Measurements from ENCODE around the gene UBE3B.

Gene UBE3B

DNA sequence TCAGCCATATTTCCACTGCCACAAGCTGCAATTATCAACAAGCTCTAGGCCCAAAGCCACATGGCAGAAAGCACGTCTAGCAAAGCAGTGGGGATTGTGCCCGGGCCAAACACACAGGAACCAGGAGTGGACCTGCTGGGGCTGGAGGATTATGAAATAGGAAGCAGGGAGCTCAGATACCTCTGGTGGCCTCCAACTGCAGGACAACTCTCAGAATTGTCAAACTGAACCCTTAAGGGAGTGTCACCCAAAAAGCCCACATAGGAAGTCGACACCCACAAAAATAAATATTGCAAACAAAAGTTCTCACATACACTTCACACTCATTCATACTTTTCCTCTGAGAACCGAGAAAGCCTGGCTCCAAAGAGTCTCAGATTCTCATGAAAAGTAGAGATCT, 26.5 kb upstream of the UBE3B start:
- TF ChIP-seq, protein P1, sequence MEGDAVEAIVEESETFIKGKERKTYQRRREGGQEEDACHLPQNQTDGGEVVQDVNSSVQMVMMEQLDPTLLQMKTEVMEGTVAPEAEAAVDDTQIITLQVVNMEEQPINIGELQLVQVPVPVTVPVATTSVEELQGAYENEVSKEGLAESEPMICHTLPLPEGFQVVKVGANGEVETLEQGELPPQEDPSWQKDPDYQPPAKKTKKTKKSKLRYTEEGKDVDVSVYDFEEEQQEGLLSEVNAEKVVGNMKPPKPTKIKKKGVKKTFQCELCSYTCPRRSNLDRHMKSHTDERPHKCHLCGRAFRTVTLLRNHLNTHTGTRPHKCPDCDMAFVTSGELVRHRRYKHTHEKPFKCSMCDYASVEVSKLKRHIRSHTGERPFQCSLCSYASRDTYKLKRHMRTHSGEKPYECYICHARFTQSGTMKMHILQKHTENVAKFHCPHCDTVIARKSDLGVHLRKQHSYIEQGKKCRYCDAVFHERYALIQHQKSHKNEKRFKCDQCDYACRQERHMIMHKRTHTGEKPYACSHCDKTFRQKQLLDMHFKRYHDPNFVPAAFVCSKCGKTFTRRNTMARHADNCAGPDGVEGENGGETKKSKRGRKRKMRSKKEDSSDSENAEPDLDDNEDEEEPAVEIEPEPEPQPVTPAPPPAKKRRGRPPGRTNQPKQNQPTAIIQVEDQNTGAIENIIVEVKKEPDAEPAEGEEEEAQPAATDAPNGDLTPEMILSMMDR (conservative IDR thresholded peaks at IDR 0.05): no peak
- TF ChIP-seq ZFX (IDR thresholded peaks at IDR 0.05): no peak
- H3K27ac ChIP-seq: no peak overlapping the region

- H3K27ac ChIP-seq: no peak overlapping the region
- TF ChIP-seq ZFX (IDR thresholded peaks at IDR 0.05): no peak
- TF ChIP-seq, protein P1 (conservative IDR thresholded peaks at IDR 0.05): no peak
Observed at GRCh38 chr12:109451400-109451799, 26.0 kb upstream of the UBE3B start.

DNA sequence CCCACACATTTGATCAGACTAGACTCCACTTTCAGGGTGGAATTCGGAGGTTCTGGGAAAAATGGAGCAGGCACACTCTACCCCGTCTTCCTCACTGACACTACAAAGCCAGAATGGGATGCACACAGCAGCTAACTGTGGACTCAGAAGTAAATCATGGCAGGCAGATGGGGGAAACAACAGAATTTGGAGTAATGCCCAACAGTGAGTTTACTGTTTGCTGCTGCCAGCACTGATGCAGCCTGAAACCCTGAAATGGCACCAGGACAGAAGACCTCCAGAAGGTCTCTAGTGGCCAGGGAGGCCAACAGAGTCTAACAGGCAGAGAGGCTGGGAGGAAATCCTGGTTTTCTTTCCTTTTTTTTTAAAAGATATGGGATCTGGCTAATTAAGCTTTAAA, 24.9 kb upstream of the UBE3B start:
- H3K27ac ChIP-seq: no peak overlapping the region
- TF ChIP-seq, protein P1 (conservative IDR thresholded peaks at IDR 0.05): no peak
- TF ChIP-seq ZFX (IDR thresholded peaks at IDR 0.05): no peak

DNA sequence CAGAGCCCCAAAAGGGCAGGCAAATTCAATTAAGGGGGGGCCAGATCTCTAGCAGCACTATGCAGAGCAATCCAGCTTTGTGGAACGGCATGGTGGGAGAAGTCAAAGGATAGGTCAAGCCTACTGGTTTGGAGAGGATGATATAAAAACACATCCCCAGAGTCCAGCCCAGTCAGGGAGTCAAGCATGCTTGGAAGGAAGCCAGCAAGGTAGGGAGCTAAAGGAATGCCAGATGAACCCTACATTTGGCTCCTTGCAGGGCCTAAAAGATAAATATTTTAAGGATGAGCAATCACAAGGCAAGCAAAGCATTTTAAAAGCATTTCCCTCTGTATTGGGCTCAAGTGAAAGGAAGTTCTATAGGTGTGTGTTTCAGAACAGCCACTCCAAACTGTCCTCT, 21.7 kb upstream of the UBE3B start:
- H3K27ac ChIP-seq: no peak overlapping the region
- TF ChIP-seq ZFX (IDR thresholded peaks at IDR 0.05): no peak
- TF ChIP-seq, protein P1 (conservative IDR thresholded peaks at IDR 0.05): no peak

GRCh38 chr12:109458086-109458485, 19.3 kb upstream of the UBE3B start:
- TF ChIP-seq ZFX (IDR thresholded peaks at IDR 0.05): no peak
- TF ChIP-seq, protein P1 (conservative IDR thresholded peaks at IDR 0.05): no peak
- H3K27ac ChIP-seq: no peak overlapping the region

GRCh38 chr12:109458771-109459208, 18.6 kb upstream of the UBE3B start:
- no peak for TF ChIP-seq ZFX (IDR thresholded peaks at IDR 0.05)
- TF ChIP-seq, protein P1 (conservative IDR thresholded peaks at IDR 0.05): no peak
- no peak overlapping the region for H3K27ac ChIP-seq

- TF ChIP-seq, protein P1 (conservative IDR thresholded peaks at IDR 0.05): no peak
- no peak for TF ChIP-seq ZFX (IDR thresholded peaks at IDR 0.05)
- no peak overlapping the region for H3K27ac ChIP-seq
Observed at GRCh38 chr12:109459247-109459646, 18.2 kb upstream of the UBE3B start.

Measured in C4-2B (cell line).